GM23338 (cell line): ENCODE results near the gene AMBRA1. TPM values are rescaled to one million over a fixed set of nuclear protein-coding genes. Genes with fewer than 3 reads are reported as not detected.

Source experiments
- ATAC-seq: fragments of 200-7000 bp; cut with Tn5 transposase; 3 replicates; pipeline ENCODE4 v1.9.1; 2020
- DNase-seq: peaks from one replicate; pipeline ENCODE4 v3.0.0-alpha.2; 2015; ENCODE audit warnings: low spot score
- H2AFZ ChIP-seq: fragments of 200-600 bp; sonication (generic); 2 replicates; pipeline ENCODE4 v1.8.0; 2016; ENCODE audit warnings: antibody characterized with exemption, mild to moderate bottlenecking, moderate library complexity
- H3F3A ChIP-seq: fragments of 200-600 bp; sonication (generic); replicated peaks from 2 replicates; pipeline ENCODE4 v1.8.0; 2017; ENCODE audit warnings: antibody characterized with exemption, mixed run types, low read depth
- H3K27ac ChIP-seq: fragments of 200-600 bp; sonication (generic); 2 replicates; pipeline ENCODE4 v1.6.1; 2016; ENCODE audit warnings: low read depth
- H3K27me3 ChIP-seq: fragments of 200-600 bp; sonication (generic); 2 replicates; pipeline ENCODE4 v1.8.0; 2016; ENCODE audit warnings: mild to moderate bottlenecking, mixed run types, moderate library complexity; ENCODE audit not compliant: insufficient read depth
- H3K36me3 ChIP-seq: fragments of 200-600 bp; sonication (generic); 2 replicates; pipeline ENCODE4 v1.8.0; 2016; ENCODE audit warnings: mild to moderate bottlenecking; ENCODE audit not compliant: insufficient read depth
- H3K4me1 ChIP-seq: fragments of 200-600 bp; sonication (generic); 2 replicates; pipeline ENCODE4 v1.8.0; 2016; ENCODE audit warnings: mild to moderate bottlenecking, moderate library complexity; ENCODE audit not compliant: insufficient read depth
- H3K4me2 ChIP-seq: fragments of 200-600 bp; sonication (generic); 2 replicates; pipeline ENCODE4 v1.7.1; 2017; ENCODE audit warnings: mixed run types
- H3K4me3 ChIP-seq: fragments of 200-600 bp; sonication (generic); 2 replicates; pipeline ENCODE4 v1.6.1; 2016; ENCODE audit warnings: mixed run types
- H3K79me2 ChIP-seq: fragments of 200-600 bp; sonication (generic); replicated peaks from 2 replicates; pipeline ENCODE4 v1.8.0; 2017; ENCODE audit warnings: mild to moderate bottlenecking; ENCODE audit not compliant: insufficient read depth
- H3K9me2 ChIP-seq: fragments of 200-600 bp; sonication (generic); 2 replicates; pipeline ENCODE4 v1.8.0; 2017; ENCODE audit not compliant: insufficient read depth
- H4K20me1 ChIP-seq: fragments of 200-600 bp; sonication (generic); replicated peaks from 2 replicates; pipeline ENCODE4 v1.8.0; 2017; ENCODE audit warnings: mild to moderate bottlenecking; ENCODE audit not compliant: insufficient read depth
- H3K27ac Mint-ChIP-seq: 2 replicates; pipeline ENCODE4 v1.8.0; 2020; ENCODE audit warnings: inconsistent platforms, mild to moderate bottlenecking, moderate library complexity, mixed read lengths
- H3K27me3 Mint-ChIP-seq: 3 replicates; pipeline ENCODE4 v1.8.0; 2022; ENCODE audit warnings: low read depth, mild to moderate bottlenecking, moderate library complexity, mixed read lengths, inconsistent platforms; ENCODE audit not compliant: insufficient read depth, poor library complexity
- H3K36me3 Mint-ChIP-seq: 3 replicates; pipeline ENCODE4 v1.8.0; 2021; ENCODE audit warnings: low read depth, mild to moderate bottlenecking, inconsistent platforms, moderate library complexity, mixed read lengths
- H3K4me1 Mint-ChIP-seq: 3 replicates; pipeline ENCODE4 v1.8.0; 2020; ENCODE audit warnings: mild to moderate bottlenecking, inconsistent platforms, mixed read lengths
- H3K4me3 Mint-ChIP-seq: 3 replicates; pipeline ENCODE4 v1.8.0; 2021; ENCODE audit warnings: moderate library complexity, mild to moderate bottlenecking, inconsistent platforms, mixed read lengths
- H3K9me3 Mint-ChIP-seq: 3 replicates; pipeline ENCODE4 v1.8.0; 2020; ENCODE audit warnings: moderate library complexity, mild to moderate bottlenecking, inconsistent platforms, mixed read lengths
- CREB1 ChIP-seq: fragments of 250-450 bp; sonication (Bioruptor Pico); IDR thresholded peaks from 2 replicates; pipeline ENCODE4 v1.5.0; 2020; ENCODE audit warnings: low read depth, mild to moderate bottlenecking, moderate library complexity
- CTCF ChIP-seq, 2 experiments: fragments of 200-600 bp in 1 of 2; sonication (generic) in 1 of 2; conservative IDR thresholded peaks; 2 replicates each; pipeline versions ENCODE4 v1.5.1 to v1.6.1; 2016 to 2017; ENCODE audit warnings: antibody characterized with exemption in 2 of 2, low read depth in 2 of 2, mild to moderate bottlenecking in 2 of 2, moderate library complexity in 1 of 2
- ETS1 ChIP-seq: IDR thresholded peaks from 2 replicates; pipeline ENCODE4 v1.6.1; 2016; ENCODE audit warnings: antibody characterized with exemption
- NANOG ChIP-seq: IDR thresholded peaks from 2 replicates; pipeline ENCODE4 v1.6.1; 2016; ENCODE audit warnings: antibody characterized with exemption, borderline replicate concordance
- REST ChIP-seq: IDR thresholded peaks from one replicate; pipeline ENCODE4 v1.6.1; 2018; ENCODE audit warnings: antibody characterized with exemption; ENCODE audit not compliant: unreplicated experiment
- STAT1 ChIP-seq: IDR thresholded peaks from one replicate; pipeline ENCODE4 v1.6.1; 2016; ENCODE audit warnings: antibody characterized with exemption; ENCODE audit not compliant: unreplicated experiment
- ZNF114 ChIP-seq: fragments of 250-450 bp; sonication (Bioruptor Pico); IDR thresholded peaks from 2 replicates; pipeline ENCODE4 v1.5.0; 2020; ENCODE audit warnings: mild to moderate bottlenecking, moderate library complexity
- polyA plus RNA-seq: library from polyadenylated mRNA; unstranded; fragments of >200 nt; fragmentation: Nextera tagmentation; extraction: Ambion mirVana; gene quantifications from 2 replicates; pipeline ENCODE4 v1.2.1, GENCODE V29; 2016
- total RNA-seq: library from RNA; depleted of rRNA; stranded (reverse); fragments of >200 nt; shearing (Covaris generic); gene quantifications from 2 replicates; pipeline ENCODE4 v1.2.3, GENCODE V29; 2014

Gene AMBRA1
- total and polyA plus RNA-seq, 2 experiments from 2014 or later: 8.3 to 34.8 TPM

- Mint-ChIP-seq H3K9me3 (no peaks in the 10 kb centered on the region), H3K27me3 (peaks cover 4% of the 10 kb centered on the region), H3K4me1 (peaks cover 25% of the 10 kb centered on the region), H3K36me3 (peaks cover 41% of the 10 kb centered on the region), H3K4me3 (no peak overlapping the region), H3K27ac (no peak overlapping the region)
- Histone ChIP-seq H3F3A (peaks cover 24% of the 10 kb centered on the region; the same call in 1 of the 2 replicates), H3K9me2 (no peaks in the 10 kb centered on the region), H3K79me2 (no peaks in the 10 kb centered on the region), H3K27me3 (no peaks in the 10 kb centered on the region), H3K4me1 (peaks cover 9% of the 10 kb centered on the region), H2AFZ (no peak overlapping the region), H3K36me3 (no peaks in the 10 kb centered on the region; the same call in 1 of the 2 replicates), H3K4me2 (no peak overlapping the region), H3K4me3 (no peak overlapping the region), H3K27ac (no peak overlapping the region), H4K20me1 (peaks cover 12% of the 10 kb centered on the region)
- no peak for DNase-seq
- no peak for ATAC-seq
- no peak for TF ChIP-seq NANOG
- TF ChIP-seq STAT1: no peak
- no peak for TF ChIP-seq CREB1 (CRISPR knock-in tag)
- no peak for TF ChIP-seq CTCF (conservative IDR thresholded peaks at IDR 0.05; ENCODE audit: low read depth in 2 of 2)
- no peak for TF ChIP-seq ZNF114
- TF ChIP-seq ETS1: no peak
Measured at GRCh38 chr11:46370253-46370652, 223.6 kb downstream of the AMBRA1 start.

GRCh38 chr11:46369458-46370152, 224.2 kb downstream of the AMBRA1 start:
- peaks cover 9% of the 10 kb centered on the region for H3K4me1 ChIP-seq

More at GRCh38 chr11:46369458-46370152, 224.2 kb downstream of the AMBRA1 start:
- Mint-ChIP-seq H3K27me3 (peaks cover 4% of the 10 kb centered on the region), H3K36me3 (peaks cover 37% of the 10 kb centered on the region), H3K4me1 (peaks cover 30% of the 10 kb centered on the region), H3K27ac (peak overlapping the region; percentile 92), H3K4me3 (no peak overlapping the region; the same call in 2 of the 3 replicates), H3K9me3 (no peaks in the 10 kb centered on the region)
- H3K36me3 ChIP-seq: no peaks in the 10 kb centered on the region; the same call in 1 of the 2 replicates
- peaks cover 12% of the 10 kb centered on the region for H4K20me1 ChIP-seq
- peak; percentile 78 for ATAC-seq
- H3K27ac ChIP-seq: 0 out of 2 replicates have a peak overlapping the region, but pooled peaks have one; percentile 39
- H3K9me2 ChIP-seq: no peaks in the 10 kb centered on the region
- no peak overlapping the region for H3K4me2 ChIP-seq
- DNase-seq: peak; percentile 92
- no peak for TF ChIP-seq REST
- peak; percentile 80 to 85 for TF ChIP-seq CTCF (conservative IDR thresholded peaks at IDR 0.05; ENCODE audit: low read depth in 2 of 2)
- H3K4me3 ChIP-seq: no peak overlapping the region
- no peak overlapping the region for H2AFZ ChIP-seq
- H3K79me2 ChIP-seq: no peaks in the 10 kb centered on the region
- peaks cover 24% of the 10 kb centered on the region; the same call in 1 of the 2 replicates for H3F3A ChIP-seq
- no peaks in the 10 kb centered on the region for H3K27me3 ChIP-seq
